Spleen (tissue), 7 donors: ENCODE data around the gene TACR2.

Experiments used
- POLR2A ChIP-seq, 3 donors: fragments of 450-650 bp; IDR thresholded peaks; one replicate each; pipeline ENCODE4 v1.5.1; 2017; ENCODE audit warnings: antibody characterized with exemption in 3 of 3, mild to moderate bottlenecking in 1 of 3
- POLR2AphosphoS5 ChIP-seq, 3 donors: sonication (generic); formaldehyde crosslinking; IDR thresholded peaks; one replicate each; pipeline ENCODE4 v1.5.1; 2017; ENCODE audit warnings: antibody characterized with exemption in 3 of 3
- TF ChIP-seq, protein P1 (sequence below), 11 experiments: fragments of 200-600 bp in 7 of 11; fragments of 450-650 bp in 4 of 11; sonication (generic) in 4 of 11; IDR thresholded peaks in 8 of 11; conservative IDR thresholded peaks in 3 of 11; 1 replicate in 7 of 11; 2 replicates in 4 of 11; pipeline versions ENCODE4 v1.4.0 to v1.8.0; 2016 to 2021; ENCODE audit warnings: antibody characterized with exemption in 11 of 11, inconsistent platforms in 4 of 11, mild to moderate bottlenecking in 1 of 11
- donor health status: DM: no; HTN: no; CAD: no; lungs with moderate emphysema.
- donor health status: DM: no; HTN: no; CAD: no.
- donor health status: DM: no; HTN: no; CAD: no.

DNA sequence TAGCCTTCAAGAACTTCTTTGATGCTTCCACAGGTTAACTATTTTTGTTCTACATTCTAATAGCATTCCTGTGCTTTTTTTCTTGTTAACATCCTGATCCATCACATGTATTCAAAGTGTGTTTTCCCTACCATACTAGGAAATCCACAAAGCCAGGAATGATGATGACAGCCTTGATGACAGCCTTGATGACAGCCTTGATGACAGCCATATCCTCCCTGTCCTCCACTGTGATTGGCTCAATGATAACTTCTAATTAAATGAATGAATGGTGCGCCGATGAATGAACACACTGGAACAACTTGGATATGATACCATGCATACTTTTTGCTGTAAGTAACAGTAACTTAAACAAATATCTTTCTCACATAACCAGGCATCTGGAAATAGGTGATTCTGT, 8.3 kb upstream of the TACR2 start:
- TF ChIP-seq, protein P1, sequence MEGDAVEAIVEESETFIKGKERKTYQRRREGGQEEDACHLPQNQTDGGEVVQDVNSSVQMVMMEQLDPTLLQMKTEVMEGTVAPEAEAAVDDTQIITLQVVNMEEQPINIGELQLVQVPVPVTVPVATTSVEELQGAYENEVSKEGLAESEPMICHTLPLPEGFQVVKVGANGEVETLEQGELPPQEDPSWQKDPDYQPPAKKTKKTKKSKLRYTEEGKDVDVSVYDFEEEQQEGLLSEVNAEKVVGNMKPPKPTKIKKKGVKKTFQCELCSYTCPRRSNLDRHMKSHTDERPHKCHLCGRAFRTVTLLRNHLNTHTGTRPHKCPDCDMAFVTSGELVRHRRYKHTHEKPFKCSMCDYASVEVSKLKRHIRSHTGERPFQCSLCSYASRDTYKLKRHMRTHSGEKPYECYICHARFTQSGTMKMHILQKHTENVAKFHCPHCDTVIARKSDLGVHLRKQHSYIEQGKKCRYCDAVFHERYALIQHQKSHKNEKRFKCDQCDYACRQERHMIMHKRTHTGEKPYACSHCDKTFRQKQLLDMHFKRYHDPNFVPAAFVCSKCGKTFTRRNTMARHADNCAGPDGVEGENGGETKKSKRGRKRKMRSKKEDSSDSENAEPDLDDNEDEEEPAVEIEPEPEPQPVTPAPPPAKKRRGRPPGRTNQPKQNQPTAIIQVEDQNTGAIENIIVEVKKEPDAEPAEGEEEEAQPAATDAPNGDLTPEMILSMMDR (IDR thresholded peaks at IDR 0.05 in 8 of 11, conservative IDR thresholded peaks at IDR 0.05 in 3 of 11) = no peak
- TF ChIP-seq POLR2AphosphoS5 (IDR thresholded peaks at IDR 0.05) (no peak), POLR2A (IDR thresholded peaks at IDR 0.05) (no peak)
